Measurements from ENCODE around the gene KANSL3. TPM values are rescaled to one million over a fixed set of nuclear protein-coding genes. Genes with fewer than 3 reads are reported as not detected.

The KANSL3 gene
- total and polyA plus RNA-seq, 9 of the 15 experiments (the other 6 are each of a cell fraction or from before 2014, with no cell fraction given): 11.3 to 43.7 (median 27.9) TPM

DNA sequence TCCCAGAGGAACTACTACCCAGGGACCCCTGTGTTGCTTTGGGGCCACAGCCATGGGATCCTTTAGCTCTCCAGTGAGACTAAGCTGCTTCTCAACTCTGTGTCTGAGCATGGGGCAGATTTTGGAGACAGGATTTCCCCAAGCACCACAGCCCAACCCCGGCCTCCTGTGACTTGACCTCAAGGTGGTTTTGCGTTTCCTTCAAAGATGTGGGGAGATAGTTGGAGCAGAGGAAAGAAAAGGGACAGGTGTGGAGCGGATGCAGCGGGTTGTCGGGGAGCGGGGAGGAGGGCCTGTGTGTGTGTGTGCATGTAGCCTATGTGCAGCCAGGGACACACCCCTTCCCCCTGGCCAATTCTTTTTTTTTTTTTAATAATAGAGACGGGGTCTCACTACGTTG lies 91.3 kb downstream of the KANSL3 start:
- FAIRE-seq (no peak), ATAC-seq (no peak), DNase-seq (ENCODE audit: extremely low read depth in 1 of 4, low spot score in 3 of 4) (no peak)
- no peaks in the 10 kb centered on the region for H3K79me2 ChIP-seq (ENCODE audit: control insufficient read depth, insufficient read depth, low read length)
- peaks cover 0 to 16% of the 10 kb centered on the region in 2 experiments; a peak in 2 of 5 replicates for H3K4me1 ChIP-seq (replicated peaks in 1 of 2; ENCODE audit: control insufficient read depth in 2 of 2, insufficient read depth in 2 of 2, low read length in 2 of 2)
- H3K27me3 ChIP-seq (ENCODE audit: control insufficient read depth in 2 of 2, insufficient read depth in 2 of 2, low read length in 2 of 2): no peaks in the 10 kb centered on the region
- H3K9me3 ChIP-seq (replicated peaks; ENCODE audit: control insufficient read depth, insufficient read depth, low read depth, low read length): no peaks in the 10 kb centered on the region
- H2AFZ ChIP-seq (ENCODE audit: low read depth, low read length): no peak overlapping the region
- intact Hi-C loops (cut with micrococcal nuclease) (no loop called here), in situ Hi-C loops (cut with MboI) (no loop called here)
- TF ChIP-seq, protein P1, sequence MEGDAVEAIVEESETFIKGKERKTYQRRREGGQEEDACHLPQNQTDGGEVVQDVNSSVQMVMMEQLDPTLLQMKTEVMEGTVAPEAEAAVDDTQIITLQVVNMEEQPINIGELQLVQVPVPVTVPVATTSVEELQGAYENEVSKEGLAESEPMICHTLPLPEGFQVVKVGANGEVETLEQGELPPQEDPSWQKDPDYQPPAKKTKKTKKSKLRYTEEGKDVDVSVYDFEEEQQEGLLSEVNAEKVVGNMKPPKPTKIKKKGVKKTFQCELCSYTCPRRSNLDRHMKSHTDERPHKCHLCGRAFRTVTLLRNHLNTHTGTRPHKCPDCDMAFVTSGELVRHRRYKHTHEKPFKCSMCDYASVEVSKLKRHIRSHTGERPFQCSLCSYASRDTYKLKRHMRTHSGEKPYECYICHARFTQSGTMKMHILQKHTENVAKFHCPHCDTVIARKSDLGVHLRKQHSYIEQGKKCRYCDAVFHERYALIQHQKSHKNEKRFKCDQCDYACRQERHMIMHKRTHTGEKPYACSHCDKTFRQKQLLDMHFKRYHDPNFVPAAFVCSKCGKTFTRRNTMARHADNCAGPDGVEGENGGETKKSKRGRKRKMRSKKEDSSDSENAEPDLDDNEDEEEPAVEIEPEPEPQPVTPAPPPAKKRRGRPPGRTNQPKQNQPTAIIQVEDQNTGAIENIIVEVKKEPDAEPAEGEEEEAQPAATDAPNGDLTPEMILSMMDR (IDR thresholded peaks at IDR 0.05 in 2 of 3, conservative IDR thresholded peaks at IDR 0.05 in 1 of 3; ENCODE audit: insufficient read depth in 2 of 3, low read depth in 1 of 3, low read length in 3 of 3): no peak
- TF ChIP-seq ZNF507 (tag; conservative IDR thresholded peaks at IDR 0.05) (no peak), YBX1 (IDR thresholded peaks at IDR 0.05) (no peak), SMAD1 (IDR thresholded peaks at IDR 0.05; ENCODE audit: low read depth, low read length, partially characterized antibody) (no peak), CCAR2 (IDR thresholded peaks at IDR 0.05; ENCODE audit: low read depth, low read length) (no peak), TCFL5 (CRISPR knock-in tag; conservative IDR thresholded peaks at IDR 0.05) (no peak), DIDO1 (tag; IDR thresholded peaks at IDR 0.05; ENCODE audit: low read depth) (no peak), TFE3 (CRISPR knock-in tag; IDR thresholded peaks at IDR 0.05) (no peak)
- no peak overlapping the region for H3K4me3 ChIP-seq
- 43% methylated on average over 2 of the region's 8 CpGs for WGBS (ENCODE audit: insufficient coverage, low coverage, missing lambda C conversion rate)
- no TSS peak for BruUV-seq (replicated peaks)
- no peaks in the 10 kb centered on the region for H3K9me1 ChIP-seq (ENCODE audit: control insufficient read depth, insufficient read depth, low read length)
- ChIA-PET POLR2A (interaction anchor here (0.8 kb wide), 1 partner anchor 389 kb away, joined by 3 read pairs; no protein-coding TSS in a partner anchor), CTCF (ENCODE audit: low intra/inter-chr PET ratio) (no interaction called here)
- H3K36me3 ChIP-seq (ENCODE audit: control insufficient read depth, insufficient read depth, low read length): peaks cover 4% of the 10 kb centered on the region; the same call in 1 of the 3 replicates
- no peak overlapping the region for H3K9ac ChIP-seq (ENCODE audit: insufficient read depth in 1 of 2, low read depth in 2 of 2, low read length in 2 of 2)
- H3K27ac ChIP-seq (ENCODE audit: extremely low read depth, low read depth, low read length): no peak overlapping the region
- H4K20me1 ChIP-seq (replicated peaks; ENCODE audit: control insufficient read depth, insufficient read depth, low read length): no peaks in the 10 kb centered on the region
- H3K4me2 ChIP-seq (ENCODE audit: insufficient read depth, low read length): no peak overlapping the region

All from K562 (cell line).